Measurements from ENCODE around the gene TMEM167A.
A peak's percentile ranks its signal among the peaks of the same experiment; 100 is the strongest.
"Not testable (repeated sequence)": the region's sequence is repeated elsewhere in the genome, so short reads cannot be mapped to it uniquely, and the experiment has no call there.

The TMEM167A gene

DNA sequence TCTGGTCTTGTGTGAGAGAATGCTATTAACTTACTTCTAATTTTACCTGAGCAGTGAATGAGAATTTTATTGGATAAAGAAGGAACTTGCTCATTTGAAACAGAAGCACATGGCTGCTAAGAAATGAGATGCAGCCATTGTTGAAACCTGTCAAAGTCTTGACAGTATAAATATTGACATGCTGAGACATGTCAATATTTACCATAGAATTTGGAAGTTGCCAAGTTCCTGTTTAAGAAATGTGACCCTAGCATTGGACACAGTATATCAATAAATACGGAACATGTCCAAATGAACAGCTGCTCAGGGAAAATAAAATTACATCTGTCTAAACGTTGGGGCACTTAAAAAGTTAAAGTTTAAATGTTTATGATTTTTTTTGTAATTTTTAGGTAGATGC lies 7.9 kb upstream of the TMEM167A start:
- no peak for DNase-seq

DNA sequence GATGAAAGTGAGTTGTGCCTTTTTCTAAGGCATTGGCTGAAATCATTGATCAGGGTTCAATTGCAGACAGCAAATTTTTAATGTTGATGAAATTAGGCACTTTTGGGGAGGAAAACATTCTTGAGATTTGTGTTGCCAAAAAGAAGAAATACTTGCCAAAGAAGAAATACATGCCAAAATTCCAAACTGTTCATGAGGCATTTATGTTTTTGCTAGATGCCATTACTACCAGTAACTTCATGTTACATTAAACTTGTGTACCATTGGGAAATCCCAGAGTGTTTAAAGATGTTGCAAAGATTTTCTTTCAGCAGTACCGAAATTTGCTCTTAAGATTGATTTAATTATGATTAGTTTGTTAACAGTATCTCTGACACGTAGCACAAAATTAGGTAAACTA lies 7.1 kb upstream of the TMEM167A start:
- no peak for DNase-seq

DNA sequence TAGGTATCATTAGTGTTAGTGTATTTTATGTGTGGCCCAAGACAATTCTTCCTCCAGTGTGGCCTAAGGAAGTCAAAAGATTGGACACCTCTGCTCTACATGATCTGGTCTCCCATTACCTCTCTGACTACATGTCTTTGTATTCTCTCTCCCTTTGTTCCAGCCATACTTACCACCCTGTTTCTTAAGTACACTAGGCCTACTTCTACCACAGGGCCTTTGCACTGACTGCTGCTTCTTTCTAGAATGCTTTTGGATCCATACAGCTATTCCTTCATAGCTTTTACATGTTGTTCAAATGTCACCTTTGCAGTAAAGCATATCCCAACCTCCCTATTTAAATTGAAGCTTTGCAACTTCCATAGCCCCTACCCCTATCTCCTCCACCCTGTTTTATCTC lies 5.6 kb upstream of the TMEM167A start:
- DNase-seq = no peak

DNA sequence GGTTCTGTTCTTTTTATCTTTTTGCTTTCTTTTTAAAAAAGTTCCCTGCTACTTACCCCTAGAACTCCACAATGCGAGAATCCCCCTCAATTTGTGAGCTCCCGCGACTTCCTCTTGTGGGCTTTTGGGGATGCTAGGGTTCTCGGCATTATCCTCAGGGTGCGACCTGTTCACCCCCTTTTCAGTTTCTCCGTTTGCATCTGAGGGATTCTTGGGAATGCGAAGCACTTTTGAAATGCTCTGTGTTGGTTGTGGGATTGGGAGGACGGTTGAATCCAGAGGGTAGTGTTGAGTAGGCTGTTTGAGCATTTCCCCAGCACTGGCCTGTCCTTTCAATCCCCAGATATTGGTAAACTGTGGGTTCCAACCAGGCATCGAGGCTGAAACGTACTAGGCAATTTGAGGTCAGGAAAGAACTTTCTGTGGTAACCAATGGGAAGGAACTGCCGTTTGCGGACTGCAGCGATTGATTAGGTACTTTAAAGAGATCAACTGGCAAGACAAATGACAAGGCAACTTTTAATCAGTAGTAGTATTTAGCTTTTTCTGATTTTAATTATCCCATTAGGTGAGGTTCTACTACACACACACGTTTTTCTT lies 568 bp upstream of the TMEM167A start:
- DNase-seq = peak; percentile 66

DNA sequence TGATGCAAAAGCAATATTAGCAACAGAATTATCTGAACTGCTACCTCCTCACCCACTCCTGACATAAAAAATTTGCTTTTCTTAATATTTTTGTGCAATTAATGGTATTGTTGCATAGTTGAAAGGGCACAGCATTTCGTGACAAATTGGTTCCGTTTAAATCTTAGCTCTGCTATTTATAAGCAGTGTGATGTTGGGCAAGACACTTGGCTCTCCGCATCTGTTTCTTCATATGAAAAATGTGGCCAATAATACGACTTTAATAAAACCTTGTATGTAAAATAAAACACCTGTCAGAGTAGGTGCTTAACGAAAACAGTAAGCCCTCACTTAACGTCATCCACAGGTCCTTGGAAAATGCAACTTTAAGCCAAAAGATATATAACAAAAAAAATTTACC lies 4.2 kb downstream of the TMEM167A start:
- DNase-seq = no peak

DNA sequence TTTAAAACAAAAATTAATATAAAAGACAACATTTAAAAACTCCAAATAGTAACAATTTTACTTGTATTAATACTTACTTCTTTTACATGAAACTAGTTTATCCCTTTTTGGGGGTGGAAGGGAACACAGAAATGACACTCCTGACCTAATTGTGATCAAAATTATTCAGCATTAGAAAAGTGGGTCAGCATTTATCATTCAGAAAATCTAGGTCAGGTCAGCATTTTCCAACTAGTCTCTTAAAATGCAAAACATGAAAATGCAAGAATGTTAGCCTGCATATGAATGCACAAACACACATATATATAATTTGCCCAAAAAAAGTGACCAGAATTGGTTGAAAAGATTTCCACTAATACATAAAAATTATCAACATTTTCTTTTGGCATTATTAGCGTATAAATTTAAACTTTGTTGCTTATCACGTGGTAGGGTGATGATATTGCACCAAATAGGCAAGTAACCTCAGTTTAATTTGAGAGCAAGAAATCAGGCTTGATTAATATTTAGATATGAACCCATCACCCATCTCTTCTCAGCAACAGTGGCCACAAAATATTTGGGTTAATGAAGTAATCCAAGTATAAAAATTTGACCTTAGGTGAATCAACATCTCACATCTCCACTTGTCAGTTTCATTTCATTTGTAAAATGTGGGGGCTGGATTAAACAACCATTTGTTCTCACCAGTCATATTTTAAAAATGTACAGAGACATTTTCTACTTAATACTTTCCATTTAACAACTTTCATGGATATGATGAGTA lies 5.7 kb downstream of the TMEM167A start:
- no peak for DNase-seq

DNA sequence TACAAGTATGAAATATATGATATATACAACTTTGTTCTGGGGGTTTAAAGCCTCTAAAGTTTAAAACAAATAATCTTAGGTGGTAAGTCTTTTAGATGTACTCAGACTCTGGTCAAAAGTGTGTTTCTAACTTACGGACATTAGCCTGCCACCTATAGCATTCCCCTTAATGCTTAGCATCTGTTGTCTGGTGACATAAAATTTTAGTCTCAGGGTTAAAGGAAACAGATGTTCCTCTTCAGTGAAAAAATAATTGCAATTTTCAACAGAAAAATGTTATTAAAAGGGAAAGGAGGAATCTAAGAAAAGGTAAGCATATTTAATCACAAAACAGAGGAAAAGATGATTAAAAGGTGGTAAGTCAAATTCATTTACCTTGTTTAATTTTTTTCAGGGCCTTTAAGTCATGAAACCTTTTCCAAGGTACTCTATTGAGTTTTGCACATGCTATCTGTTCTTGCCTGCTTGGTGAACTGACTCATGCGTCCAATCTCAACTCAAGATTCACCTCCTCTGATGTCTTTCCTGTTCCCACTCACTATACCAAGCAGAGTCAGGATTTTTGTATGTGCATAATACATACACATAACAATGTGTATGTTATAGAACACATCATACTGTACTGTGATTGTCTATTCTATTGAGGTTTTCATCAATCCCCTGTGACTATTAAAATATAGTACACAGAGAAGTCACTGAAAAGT lies 7.9 kb downstream of the TMEM167A start:
- DNase-seq = no peak

DNA sequence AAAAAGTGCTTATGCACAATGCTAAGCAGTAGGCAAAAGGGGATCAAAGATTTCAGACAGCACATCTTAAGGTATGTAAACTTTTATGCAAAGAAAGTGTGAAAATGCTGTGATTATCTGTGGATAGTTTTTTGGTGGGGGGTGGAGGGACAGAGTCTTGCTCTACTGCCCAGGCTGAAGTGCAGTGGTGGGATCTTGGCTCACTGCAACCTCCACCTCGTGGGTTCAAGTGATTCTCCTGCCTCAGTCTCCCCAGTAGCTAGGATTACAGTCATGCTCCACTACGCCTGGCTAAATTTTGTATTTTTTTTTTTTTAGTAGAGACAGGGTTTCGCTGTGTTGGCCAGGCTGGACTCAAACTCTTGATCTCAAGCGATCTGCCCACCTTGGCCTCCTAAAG lies 9.8 kb downstream of the TMEM167A start:
- not testable (repeated sequence) for DNase-seq

DNA sequence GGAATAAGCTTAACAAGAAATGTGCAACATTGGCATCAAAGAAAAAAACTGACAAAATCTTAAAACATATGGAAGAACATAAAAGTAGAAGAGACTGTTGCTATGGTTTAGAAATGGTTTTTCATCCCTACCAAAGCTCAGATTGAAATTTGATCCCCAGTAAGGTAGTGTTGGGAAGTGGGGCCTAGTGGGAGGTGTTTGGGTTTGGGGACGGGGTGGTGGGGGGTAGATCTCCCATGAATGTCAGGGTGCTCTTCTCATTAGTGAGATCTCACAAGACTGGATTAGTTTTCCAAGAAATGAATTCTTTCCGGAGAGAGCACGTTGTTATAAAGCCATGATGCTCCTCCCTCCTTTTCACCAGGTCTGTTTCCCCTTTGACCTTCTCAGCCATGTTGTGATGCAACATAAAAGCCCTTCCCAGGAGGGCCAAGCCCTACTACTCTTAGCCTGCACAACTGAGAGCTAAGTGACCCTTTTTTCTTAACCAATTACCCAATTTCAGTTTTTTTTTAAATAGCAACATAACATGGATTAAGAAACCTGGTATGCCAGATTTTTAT lies 10.6 kb downstream of the TMEM167A start:
- DNase-seq = no peak

DNA sequence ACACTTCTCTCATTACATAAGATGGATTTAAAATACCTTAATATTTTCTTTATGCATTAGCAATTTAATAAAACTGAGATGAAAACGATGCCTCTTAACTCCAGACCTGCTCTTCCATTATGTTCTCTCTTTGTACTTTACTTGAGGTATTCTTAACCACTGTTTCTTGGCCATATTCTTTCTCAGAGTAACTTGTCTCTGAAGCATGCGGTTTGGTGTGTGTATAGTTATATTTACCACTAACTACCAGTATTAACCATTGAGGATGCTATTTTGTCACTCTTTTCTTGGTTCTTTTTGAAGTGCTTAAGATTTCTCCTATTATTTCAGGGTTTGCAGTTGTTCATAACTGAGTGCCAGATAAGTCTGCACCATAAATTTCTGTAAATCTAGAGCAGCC lies 17.9 kb downstream of the TMEM167A start:
- no peak for DNase-seq

DNA sequence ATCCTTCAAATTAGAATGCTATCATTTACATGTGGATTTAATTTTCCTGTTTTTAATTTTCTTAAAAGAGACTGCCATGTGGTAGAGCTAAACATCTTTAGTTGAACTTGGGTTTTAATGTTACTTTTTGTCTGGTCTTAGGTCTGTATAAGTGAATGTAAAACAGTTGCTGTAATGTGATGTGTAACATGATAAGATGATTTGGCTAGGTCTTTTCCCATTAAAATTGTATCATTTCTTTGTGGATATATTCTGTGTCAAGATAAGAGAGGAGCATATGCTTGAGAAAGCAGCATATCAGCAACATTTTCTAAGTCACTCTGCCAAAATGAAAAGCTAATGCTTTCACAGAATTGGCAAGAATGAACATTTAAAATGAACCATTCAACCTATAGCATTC lies 18.5 kb downstream of the TMEM167A start:
- DNase-seq = no peak

DNA sequence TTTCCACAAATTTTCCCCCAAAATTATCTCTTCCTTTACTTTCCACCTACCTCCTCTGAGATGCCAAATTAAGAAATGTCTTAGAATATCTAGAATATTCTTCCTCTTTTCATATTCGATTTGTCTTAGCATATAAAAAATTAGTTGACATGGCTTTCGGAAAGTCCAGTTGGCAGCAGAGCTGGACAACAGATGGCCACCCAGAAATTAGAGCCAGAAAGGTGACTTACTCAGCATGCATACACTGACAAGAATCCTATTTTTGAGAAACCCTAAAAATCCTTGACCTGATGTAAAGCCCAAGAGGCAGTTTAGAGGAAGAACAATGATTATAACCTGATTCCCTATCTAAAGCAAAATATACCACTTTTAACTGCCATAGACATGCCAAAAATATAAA lies 22.0 kb downstream of the TMEM167A start:
- DNase-seq = no peak

DNA sequence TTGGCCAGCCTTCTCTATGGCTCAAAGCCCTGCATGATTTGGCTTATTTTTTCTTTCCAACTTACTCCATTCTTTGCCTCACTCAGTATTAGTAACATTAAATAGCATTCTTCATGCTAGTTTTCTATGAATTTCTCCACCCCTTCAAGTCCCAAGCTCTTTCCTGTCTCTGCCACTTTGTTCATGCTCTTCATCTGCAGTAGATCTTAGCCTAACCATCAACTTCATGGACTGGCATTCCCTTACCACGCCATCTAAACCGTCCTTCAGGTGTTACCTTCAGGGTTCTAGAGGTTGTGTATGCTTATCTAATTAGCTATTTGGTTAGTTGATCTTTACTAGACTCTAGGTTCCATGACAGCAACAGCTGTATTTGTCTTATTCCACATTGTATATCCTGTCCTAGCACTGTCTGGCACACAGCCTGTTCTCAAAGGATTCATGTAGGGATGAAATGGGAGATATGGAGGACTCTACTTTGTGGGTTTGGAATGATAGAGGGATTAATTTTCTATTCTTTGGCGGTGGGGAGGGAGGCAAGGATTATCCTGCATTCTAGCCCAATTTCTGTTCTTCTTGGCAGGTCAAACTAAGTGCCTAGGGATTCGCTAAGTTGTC lies 26.4 kb downstream of the TMEM167A start:
- DNase-seq = no peak

DNA sequence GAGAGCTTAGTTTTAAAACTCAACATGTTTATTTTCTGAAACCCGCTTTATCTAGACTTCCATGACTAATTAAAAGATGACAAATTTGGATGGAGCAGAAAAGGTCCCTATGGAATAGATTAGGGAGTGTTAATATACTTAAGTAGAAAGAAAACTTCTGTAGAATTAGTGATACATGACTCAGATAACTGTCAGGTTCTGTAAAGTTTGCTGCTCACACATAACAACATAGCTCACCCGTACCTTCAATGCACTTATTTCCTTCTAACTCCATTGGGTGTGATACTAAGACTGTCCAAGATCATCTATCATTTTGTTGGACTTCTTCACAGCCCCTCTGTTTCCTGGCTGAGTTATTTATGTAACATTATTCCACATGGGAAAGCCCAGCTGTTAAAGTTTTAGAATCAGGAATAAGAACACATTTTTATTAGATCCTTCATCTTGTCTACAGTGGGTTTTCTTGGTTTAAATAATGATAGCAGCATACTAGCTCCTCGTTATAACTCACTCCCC lies 27.8 kb downstream of the TMEM167A start:
- DNase-seq = no peak

DNA sequence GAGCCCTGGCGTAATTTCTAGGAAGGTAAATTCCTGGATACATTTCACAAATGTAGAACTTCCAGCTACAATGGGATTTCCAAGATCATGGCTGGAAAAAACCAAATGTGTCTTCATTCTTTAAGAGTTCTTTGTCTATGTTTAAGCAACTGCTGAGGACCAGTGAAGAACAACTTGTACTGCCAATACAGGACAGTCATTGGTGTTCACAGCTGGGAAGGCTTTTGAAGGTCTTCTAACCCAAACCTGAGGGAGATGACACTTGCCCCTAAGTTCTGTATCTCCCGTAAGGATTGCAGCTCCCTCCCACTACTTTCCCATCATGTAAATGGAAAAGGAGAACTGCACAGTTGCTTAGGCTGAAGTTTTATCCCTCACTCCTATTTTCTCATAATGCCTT lies 28.4 kb downstream of the TMEM167A start:
- no peak for DNase-seq

DNA sequence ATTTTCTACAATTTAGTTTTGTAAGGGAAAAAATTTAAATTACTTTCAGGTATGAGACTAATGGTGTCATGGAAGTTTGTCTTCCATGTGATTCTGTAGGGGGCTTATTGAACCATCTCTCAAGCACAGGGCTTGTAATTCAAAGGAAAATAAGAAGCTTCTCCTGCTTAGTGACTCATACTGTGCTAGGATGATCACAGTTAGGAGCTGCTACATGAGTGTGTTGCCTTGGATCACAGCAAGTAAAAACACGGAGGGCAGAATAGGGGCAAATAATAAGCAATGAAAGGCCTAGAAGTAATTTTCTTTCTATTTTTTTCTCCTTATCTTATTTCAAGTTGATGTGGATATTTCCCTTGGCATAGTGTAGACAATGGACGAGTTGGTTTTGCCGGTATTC lies 28.9 kb downstream of the TMEM167A start:
- peak; percentile 23 for DNase-seq

DNA sequence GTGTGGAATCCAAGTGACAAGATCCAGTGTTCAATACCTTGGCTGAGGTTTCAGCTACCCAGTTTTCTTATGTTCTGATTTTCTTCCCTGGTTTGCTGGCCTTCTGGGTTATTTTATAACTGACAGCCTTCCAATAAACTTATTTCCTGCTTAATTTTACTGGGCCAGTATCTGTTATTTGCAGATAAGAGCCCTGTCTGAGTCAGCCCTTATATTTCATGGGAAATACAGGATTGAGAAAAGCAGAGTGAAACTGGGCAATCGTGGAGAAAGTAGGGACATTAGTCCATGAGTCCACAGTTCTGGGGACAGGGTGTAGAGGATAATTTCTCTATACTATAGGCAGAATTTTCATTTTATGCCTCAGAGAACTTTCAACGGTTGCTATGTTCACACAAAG lies 32.3 kb downstream of the TMEM167A start:
- no peak for DNase-seq

DNA sequence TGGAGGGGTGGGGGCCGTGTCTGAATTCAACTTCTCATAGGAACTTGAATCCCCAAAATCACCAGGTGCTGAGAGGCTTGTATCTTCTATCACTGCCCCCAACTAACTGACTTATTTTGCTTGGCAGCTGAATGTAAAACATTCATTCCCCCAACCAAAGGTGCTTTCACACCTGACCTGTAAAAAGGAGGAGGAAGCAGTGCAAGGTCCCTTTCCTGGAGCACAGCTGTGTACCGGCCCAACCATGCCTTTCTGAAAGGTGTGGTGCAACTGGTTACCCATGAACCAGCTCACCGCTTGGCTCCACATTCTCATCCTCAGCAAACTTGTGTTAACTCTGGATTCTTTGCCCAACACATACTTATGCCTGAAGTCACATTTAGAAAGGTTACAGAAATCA lies 34.7 kb downstream of the TMEM167A start:
- DNase-seq = no peak

DNA sequence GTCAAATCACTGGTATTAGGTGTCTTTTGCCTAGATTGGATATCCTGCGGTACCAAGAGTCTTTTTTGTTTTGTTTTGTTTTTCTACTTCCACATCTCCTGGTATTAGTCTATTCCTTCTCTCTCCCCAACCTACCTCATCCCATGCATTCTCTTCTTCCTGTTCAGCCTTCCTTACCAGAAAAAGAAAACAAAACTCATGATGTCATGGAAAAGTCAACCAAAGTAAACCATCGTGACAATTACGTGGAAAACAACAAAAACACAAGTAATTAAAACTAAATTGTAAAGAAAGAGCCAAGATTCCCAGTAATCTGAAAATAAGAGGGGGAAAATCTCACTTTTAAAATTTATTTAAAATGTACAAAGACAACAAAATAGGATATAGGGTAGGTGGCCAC lies 38.3 kb downstream of the TMEM167A start:
- no peak for DNase-seq

DNA sequence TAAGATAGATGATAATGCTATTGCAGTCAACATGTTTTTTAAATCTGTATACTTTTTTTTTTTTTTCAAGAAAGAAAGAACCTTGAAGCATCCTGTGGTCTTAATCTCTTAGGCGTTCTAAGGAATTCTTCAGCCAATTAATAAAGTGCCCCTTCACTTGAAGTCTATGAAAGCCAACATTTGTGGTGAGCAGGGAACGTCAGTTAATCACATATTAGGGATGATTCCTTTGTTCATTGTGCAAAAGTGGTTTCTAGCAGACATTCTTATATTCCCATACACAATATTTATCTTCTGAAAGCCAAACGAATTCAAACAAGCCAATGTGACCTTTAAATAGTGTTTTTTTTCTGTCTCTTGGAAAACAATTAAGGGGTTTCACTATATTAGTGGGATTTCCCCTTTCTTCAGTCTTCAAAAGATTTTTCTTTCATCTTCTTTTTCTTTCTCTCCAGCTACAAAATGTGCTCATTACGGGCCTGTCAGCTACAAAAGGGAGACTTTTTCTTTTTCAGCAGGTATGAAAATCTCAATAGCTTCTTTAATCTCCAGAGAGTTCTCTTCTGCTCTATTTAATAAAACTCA lies 40.1 kb downstream of the TMEM167A start:
- no peak for DNase-seq

DNA sequence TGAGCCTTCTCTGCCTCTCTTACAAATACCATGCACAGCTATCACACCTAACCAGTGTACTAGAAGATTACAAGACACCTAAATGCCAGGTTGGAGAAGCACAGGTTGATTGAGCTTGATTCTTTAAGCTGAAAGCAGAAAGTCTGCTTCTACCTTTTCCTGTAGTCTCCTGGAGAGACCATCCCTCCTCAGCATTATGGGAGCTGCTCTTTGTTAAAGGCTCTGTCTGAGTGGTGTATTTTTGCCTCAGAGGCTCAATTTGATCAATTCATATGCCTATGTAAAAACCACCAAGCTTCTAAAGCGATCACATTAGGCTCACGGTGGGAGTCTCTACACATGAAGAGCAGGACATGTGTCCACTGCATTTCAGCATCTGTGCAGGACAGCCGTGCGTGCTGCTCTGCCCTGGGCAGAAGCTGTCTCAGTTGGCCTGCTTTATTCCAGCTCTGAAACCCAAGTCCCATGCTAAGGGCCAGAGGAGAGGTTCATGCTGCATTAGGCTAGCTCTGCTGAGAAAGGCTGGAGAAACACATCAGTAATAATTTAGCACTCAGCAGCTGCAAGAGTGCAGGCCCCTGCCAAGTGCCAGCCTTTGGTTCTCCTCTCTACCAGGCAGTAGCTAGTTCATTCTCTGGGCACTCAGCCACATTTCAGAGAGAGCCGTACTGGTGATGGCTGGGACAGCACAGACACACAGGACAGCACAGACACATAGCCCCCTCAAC lies 41.7 kb downstream of the TMEM167A start:
- no peak for DNase-seq

DNA sequence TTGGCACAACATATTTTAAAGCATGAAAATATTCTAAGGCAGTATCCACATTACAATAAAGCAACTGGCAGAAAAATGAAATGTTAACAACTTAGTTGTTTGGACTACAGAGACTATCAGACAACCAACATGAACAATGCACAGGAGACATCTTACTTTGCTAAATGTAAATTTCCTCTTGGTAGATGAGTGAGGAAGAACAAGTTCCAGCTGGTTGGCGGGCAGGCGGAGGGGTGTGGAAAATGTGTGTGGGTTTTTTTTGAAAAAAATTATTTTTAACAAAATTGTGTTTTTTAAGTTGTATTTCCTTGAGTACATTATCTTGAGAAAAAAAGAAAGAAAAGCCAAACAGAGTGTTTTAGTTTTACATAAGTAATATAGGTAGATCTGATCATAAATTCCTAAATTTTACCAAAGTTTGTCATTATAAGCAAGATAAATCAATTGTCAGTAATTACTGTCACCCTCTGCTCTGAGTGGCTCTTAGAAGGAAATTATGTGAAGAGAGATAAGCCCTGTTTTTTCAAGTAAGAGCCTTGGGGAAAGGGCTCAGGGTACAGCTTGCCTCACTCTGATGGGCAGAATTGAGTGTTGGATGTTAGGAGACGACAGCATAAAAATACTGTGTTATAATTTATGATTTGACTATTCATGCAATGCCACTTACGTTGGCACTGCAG lies 42.5 kb downstream of the TMEM167A start:
- no peak for DNase-seq
